ENCODE data around the gene EXOC6.

EXOC6 gene

GRCh38 chr10:93026072-93026471 lies 177.8 kb downstream of the EXOC6 start:
- no peak for DNase-seq (ENCODE audit: low read depth in 2 of 2)

GRCh38 chr10:93027508-93027907 lies 179.2 kb downstream of the EXOC6 start:
- no peak for DNase-seq (ENCODE audit: low read depth in 2 of 2)

GRCh38 chr10:93028883-93029282 lies 180.6 kb downstream of the EXOC6 start:
- no peak for DNase-seq (ENCODE audit: low read depth in 2 of 2)

- DNase-seq (ENCODE audit: low read depth in 2 of 2), result no peak
Measured at GRCh38 chr10:93030409-93030808, 182.1 kb downstream of the EXOC6 start.

- DNase-seq (ENCODE audit: low read depth in 2 of 2), result no peak
Measured at GRCh38 chr10:93032105-93032808, 183.9 kb downstream of the EXOC6 start.

- DNase-seq (ENCODE audit: low read depth in 2 of 2), result no peak
Measured at GRCh38 chr10:93032809-93033137, 184.5 kb downstream of the EXOC6 start.

- no peak for DNase-seq (ENCODE audit: low read depth in 2 of 2)
Measured at GRCh38 chr10:93034426-93034825, 186.1 kb downstream of the EXOC6 start.

- DNase-seq (ENCODE audit: low read depth in 2 of 2), result no peak
Measured at GRCh38 chr10:93039110-93039509, 190.8 kb downstream of the EXOC6 start.

- DNase-seq (ENCODE audit: low read depth in 2 of 2), result no peak
Measured at GRCh38 chr10:93039721-93040120, 191.4 kb downstream of the EXOC6 start.

- no peak for DNase-seq (ENCODE audit: low read depth in 2 of 2)
Measured at GRCh38 chr10:93054486-93054885, 206.2 kb downstream of the EXOC6 start.

- no peak for DNase-seq (ENCODE audit: low read depth in 2 of 2)
Measured at GRCh38 chr10:93058139-93058538, 209.8 kb downstream of the EXOC6 start.

GRCh38 chr10:93059975-93060886 lies 211.9 kb downstream of the EXOC6 start, which contains the start of gene CYP26C1:
Gene CYP26C1, plus strand, starts transcription at chr10:93060798. Its CDS starts 466 bp downstream, at chr10:93061264.
- DNase-seq (ENCODE audit: low read depth in 2 of 2), result no peak

GRCh38 chr10:93060887-93061593 lies 212.7 kb downstream of the EXOC6 start:
- DNase-seq (ENCODE audit: low read depth in 2 of 2), result no peak

- no peak for DNase-seq (ENCODE audit: low read depth in 2 of 2)
Measured at GRCh38 chr10:93061594-93062513, 213.5 kb downstream of the EXOC6 start.

GRCh38 chr10:93062514-93063143 lies 214.3 kb downstream of the EXOC6 start:
- DNase-seq (ENCODE audit: low read depth in 2 of 2), result no peak

GRCh38 chr10:93063144-93063976 lies 215.0 kb downstream of the EXOC6 start:
- DNase-seq (ENCODE audit: low read depth in 2 of 2), result no peak

- DNase-seq (ENCODE audit: low read depth in 2 of 2), result no peak
Measured at GRCh38 chr10:93063977-93064660, 215.8 kb downstream of the EXOC6 start.

- DNase-seq (ENCODE audit: low read depth in 2 of 2), result no peak
Measured at GRCh38 chr10:93064874-93065660, 216.7 kb downstream of the EXOC6 start.
